Measurements from ENCODE around the gene UPF2. TPM values are rescaled to one million over a fixed set of nuclear protein-coding genes. Genes with fewer than 3 reads are reported as not detected.

Gene UPF2
- total and polyA plus RNA-seq, 8 donors, result 6.1 to 12.5 (median 9.0) TPM

- no peak overlapping the region for H3K4me3 ChIP-seq
- DNase-seq (no peak), ATAC-seq (no peak), FAIRE-seq (no peak)
- H3K27me3 ChIP-seq, result no peaks in the 10 kb centered on the region
- no peaks in the 10 kb centered on the region for H3K36me3 ChIP-seq
- no peak for TF ChIP-seq CTCF (IDR thresholded peaks at IDR 0.05)
- H3K9me3 ChIP-seq, result no peaks in the 10 kb centered on the region
- intact Hi-C loops (cut with DNase I), result no loop called here
- 83 to 91% methylated on average over 5 of the region's 5 CpGs for WGBS, 2 donors
- no peak overlapping the region for H3K27ac ChIP-seq
- H3K4me1 ChIP-seq, result no peaks in the 10 kb centered on the region
Observed at GRCh38 chr10:11896549-11897200, 145.9 kb downstream of the UPF2 start.

- H3K27ac ChIP-seq, result no peak overlapping the region
Observed at GRCh38 chr10:11895598-11895997, 147.0 kb downstream of the UPF2 start.

GRCh38 chr10:11895108-11895466 is 147.5 kb downstream of the UPF2 start:
- WGBS, 2 donors, result 92 to 95% methylated on average over 11 of the region's 11 CpGs
- FAIRE-seq (no peak), ATAC-seq (no peak), DNase-seq (no peak)
- Histone ChIP-seq H3K27ac (no peak overlapping the region), H3K9me3 (no peaks in the 10 kb centered on the region), H3K4me3 (no peak overlapping the region), H3K27me3 (no peaks in the 10 kb centered on the region), H3K36me3 (no peaks in the 10 kb centered on the region), H3K4me1 (no peaks in the 10 kb centered on the region)
- intact Hi-C loops (cut with DNase I), result no loop called here
- TF ChIP-seq CTCF (IDR thresholded peaks at IDR 0.05), result no peak

More at GRCh38 chr10:11895598-11895997, 147.0 kb downstream of the UPF2 start:
- 84 to 88% methylated on average over 5 of the region's 5 CpGs for WGBS, 2 donors
- H3K4me1 ChIP-seq, result no peaks in the 10 kb centered on the region
- no peak overlapping the region for H3K4me3 ChIP-seq
- no peak for FAIRE-seq
- no peaks in the 10 kb centered on the region for H3K27me3 ChIP-seq
- intact Hi-C loops (cut with DNase I), result no loop called here
- TF ChIP-seq CTCF (IDR thresholded peaks at IDR 0.05), result no peak
- ATAC-seq, result no peak
- DNase-seq, result no peak
- H3K9me3 ChIP-seq, result no peaks in the 10 kb centered on the region
- H3K36me3 ChIP-seq, result no peaks in the 10 kb centered on the region

- Histone ChIP-seq H3K27me3 (no peaks in the 10 kb centered on the region), H3K4me3 (no peak overlapping the region), H3K36me3 (no peaks in the 10 kb centered on the region), H3K27ac (no peak overlapping the region), H3K4me1 (no peaks in the 10 kb centered on the region), H3K9me3 (no peaks in the 10 kb centered on the region)
- intact Hi-C loops (cut with DNase I), result no loop called here
- FAIRE-seq, result no peak
- ATAC-seq, result no peak
- TF ChIP-seq CTCF (IDR thresholded peaks at IDR 0.05), result no peak
- 90 to 92% methylated on average over 41 to 47 of the region's 47 CpGs for WGBS, 2 donors
- no peak for DNase-seq
Observed at GRCh38 chr10:11894381-11895107, 148.1 kb downstream of the UPF2 start.

GRCh38 chr10:11893749-11894278 is 148.8 kb downstream of the UPF2 start:
- intact Hi-C loops (cut with DNase I), result no loop called here
- WGBS, 2 donors, result 83 to 85% methylated on average over 19 to 22 of the region's 22 CpGs

More at GRCh38 chr10:11893749-11894278, 148.8 kb downstream of the UPF2 start:
- DNase-seq (no peak), FAIRE-seq (no peak), ATAC-seq (no peak)
- H3K4me3 ChIP-seq, result no peak overlapping the region
- no peaks in the 10 kb centered on the region for H3K9me3 ChIP-seq
- TF ChIP-seq CTCF (IDR thresholded peaks at IDR 0.05), result no peak
- no peak overlapping the region for H3K27ac ChIP-seq
- H3K4me1 ChIP-seq, result no peaks in the 10 kb centered on the region
- H3K36me3 ChIP-seq, result no peaks in the 10 kb centered on the region
- H3K27me3 ChIP-seq, result no peaks in the 10 kb centered on the region

Data from pancreas (tissue), 10 donors.